Aorta (tissue), 5 donors: ENCODE data around the gene TSPAN18. TPM values are rescaled to one million over a fixed set of nuclear protein-coding genes. Genes with fewer than 3 reads are reported as not detected.

Experiments used
- ATAC-seq: fragments of 200-7000 bp; cut with Tn5 transposase; one replicate; pipeline ENCODE4 v1.9.1; 2022; ENCODE audit warnings: moderate library complexity; ENCODE audit not compliant: low FRiP score
- DNase-seq, 2 donors: peaks; one replicate each; pipeline ENCODE4 v3.0.0-alpha.2; 2020
- H3K27ac ChIP-seq, 2 donors: one replicate each; pipeline ENCODE4 v1.5.1; 2013; ENCODE audit warnings: low read length in 2 of 2, mild to moderate bottlenecking in 2 of 2, moderate library complexity in 2 of 2, control low read depth in 1 of 2, inconsistent platforms in 1 of 2, low read depth in 1 of 2
- H3K27me3 ChIP-seq, 2 donors: one replicate each; pipeline ENCODE4 v1.6.1; 2013; ENCODE audit warnings: control low read depth in 1 of 2, low read length in 1 of 2, mild to moderate bottlenecking in 1 of 2, moderate library complexity in 1 of 2; ENCODE audit not compliant: insufficient read depth in 2 of 2, control insufficient read depth in 1 of 2
- H3K36me3 ChIP-seq, 2 donors: one replicate each; pipeline ENCODE4 v1.6.1; 2013; ENCODE audit warnings: control low read depth in 1 of 2, low read length in 1 of 2, mild to moderate bottlenecking in 1 of 2; ENCODE audit not compliant: insufficient read depth in 2 of 2, control insufficient read depth in 1 of 2
- H3K4me1 ChIP-seq, 2 donors: one replicate each; pipeline ENCODE4 v1.6.1; 2013; ENCODE audit warnings: low read length in 2 of 2, control low read depth in 1 of 2, mild to moderate bottlenecking in 1 of 2, moderate library complexity in 1 of 2; ENCODE audit not compliant: insufficient read depth in 2 of 2, control insufficient read depth in 1 of 2
- H3K4me3 ChIP-seq, 2 donors: one replicate each; pipeline ENCODE4 v1.5.1; 2013; ENCODE audit warnings: low read length in 2 of 2, control low read depth in 1 of 2, mild to moderate bottlenecking in 1 of 2
- H3K9me3 ChIP-seq: one replicate; pipeline ENCODE4 v1.6.1; 2013; ENCODE audit warnings: mild to moderate bottlenecking, low read length; ENCODE audit not compliant: control insufficient read depth
- WGBS, 2 donors: extraction: QIAGEN DNeasy Blood & Tissue Kit; methylation state at CpG; one replicate each; pipeline ENCODE4 v1.1.7; 2013; 5-methylcytosine and 5-hydroxymethylcytosine counted together
- intact Hi-C, 2 donors: fragments of 100-400 bp; cut with DNase I; formaldehyde crosslinking; loops; one replicate each; pipeline versions ENCODE4 v1.14.2 to v1.15.0; 2022
- polyA plus RNA-seq, 2 donors: library from polyadenylated mRNA; stranded (reverse); fragments of 200-250 nt; gene quantifications; one replicate each; pipeline ENCODE4 v1.2.3, GENCODE V29; 2013
- total RNA-seq, 2 donors: library from RNA; stranded (reverse); fragmentation: NEBNext Ultra II Directional; extraction: Animal tissue kit (Norgen Biotek cat#: 25700); gene quantifications; one replicate each; pipeline ENCODE4 v1.2.1, GENCODE V29; 2021
- donor health status: healthy with polysubstance abuse.
- donor health status: Bipolar disorder and iron deficiency.
- donor health status: DM: no; HTN: no; CAD: no.
- donor health status: DM: no; HTN: no; CAD: no.
- donor health status: DM: yes; HTN: yes; CAD: no.

The TSPAN18 gene
- total and polyA plus RNA-seq, 4 donors: 1.0 to 44.9 (median 18.0) TPM

DNA sequence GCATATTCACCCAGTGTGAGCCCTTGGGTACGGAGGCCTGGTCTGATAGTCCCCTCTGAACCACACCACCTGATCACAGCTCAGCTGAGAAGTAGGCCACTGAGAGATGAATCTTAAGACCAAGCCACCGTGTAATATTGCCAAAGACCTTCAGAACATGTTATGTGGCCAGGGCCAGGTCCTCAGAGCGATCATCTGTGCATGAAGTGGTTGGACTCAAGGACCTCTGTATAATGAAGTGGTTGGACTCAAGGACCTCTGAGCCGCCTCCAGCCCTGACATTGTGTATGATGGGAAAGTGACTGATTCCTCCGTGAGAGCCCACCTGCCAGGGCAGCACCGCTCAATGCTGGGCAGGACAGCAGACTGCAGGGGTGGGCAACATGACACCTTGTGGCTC is 153.7 kb downstream of the TSPAN18 start:
- DNase-seq: no peak
- Histone ChIP-seq H3K36me3 (no peaks in the 10 kb centered on the region), H3K9me3 (no peaks in the 10 kb centered on the region), H3K27me3 (no peaks in the 10 kb centered on the region), H3K4me1 (no peaks in the 10 kb centered on the region), H3K27ac (no peak overlapping the region), H3K4me3 (no peak overlapping the region)
- intact Hi-C loops: no loop called here
- no peak for ATAC-seq
- WGBS, 2 donors: 91 to 94% methylated on average over 6 of the region's 6 CpGs

DNA sequence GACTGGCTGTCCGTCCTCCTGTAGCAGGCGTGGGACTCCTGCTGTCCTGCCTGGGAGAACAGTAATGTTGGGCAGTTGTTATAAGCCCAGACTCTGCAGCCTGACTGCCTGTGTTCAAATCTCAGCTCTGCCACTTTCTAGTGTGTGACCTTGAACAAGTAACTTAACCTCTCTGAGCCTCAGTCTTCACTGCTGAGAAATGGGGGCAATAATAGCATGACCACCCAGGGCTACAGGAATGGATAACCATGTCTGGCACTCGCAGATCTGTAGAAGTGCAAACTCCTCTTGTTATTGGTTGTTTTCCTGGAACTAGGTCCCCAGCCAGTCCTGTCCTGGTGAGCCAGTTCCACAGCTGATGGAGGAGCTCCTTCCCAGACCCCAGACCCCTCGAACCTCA is 154.2 kb downstream of the TSPAN18 start:
- no peaks in the 10 kb centered on the region for H3K27me3 ChIP-seq
- no peak overlapping the region for H3K27ac ChIP-seq
- no peak for DNase-seq
- no peak overlapping the region for H3K4me3 ChIP-seq
- H3K4me1 ChIP-seq: no peaks in the 10 kb centered on the region
- no peak for ATAC-seq
- intact Hi-C loops: no loop called here
- H3K36me3 ChIP-seq: no peaks in the 10 kb centered on the region
- WGBS, 2 donors: 93 to 94% methylated on average over 4 of the region's 4 CpGs
- no peaks in the 10 kb centered on the region for H3K9me3 ChIP-seq

DNA sequence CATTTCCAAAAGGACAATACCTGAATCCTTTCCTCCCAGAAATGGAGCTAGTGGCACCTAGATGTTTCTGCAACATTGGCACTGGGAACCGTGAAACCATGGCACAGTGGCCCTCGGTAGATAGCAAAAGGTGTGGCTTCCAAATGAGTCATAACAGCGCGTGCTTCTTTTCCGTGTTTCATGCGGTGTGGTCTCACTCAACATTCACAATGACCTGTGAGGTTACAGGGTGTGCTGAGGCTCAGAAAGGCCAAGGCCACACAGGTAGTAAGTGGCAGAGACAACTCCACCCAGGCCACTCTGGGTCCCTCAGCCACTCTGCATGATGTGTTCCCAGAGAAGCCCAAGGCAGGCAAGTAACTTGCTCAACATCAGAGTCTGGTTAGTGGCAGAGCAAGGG is 156.5 kb downstream of the TSPAN18 start:
- Histone ChIP-seq H3K4me1 (no peaks in the 10 kb centered on the region), H3K36me3 (no peaks in the 10 kb centered on the region), H3K4me3 (no peak overlapping the region), H3K27ac (no peak overlapping the region), H3K27me3 (no peaks in the 10 kb centered on the region), H3K9me3 (no peaks in the 10 kb centered on the region)
- intact Hi-C loops: no loop called here
- ATAC-seq (no peak), DNase-seq (no peak)
- WGBS, 2 donors: 87 to 90% methylated on average over 6 of the region's 6 CpGs

DNA sequence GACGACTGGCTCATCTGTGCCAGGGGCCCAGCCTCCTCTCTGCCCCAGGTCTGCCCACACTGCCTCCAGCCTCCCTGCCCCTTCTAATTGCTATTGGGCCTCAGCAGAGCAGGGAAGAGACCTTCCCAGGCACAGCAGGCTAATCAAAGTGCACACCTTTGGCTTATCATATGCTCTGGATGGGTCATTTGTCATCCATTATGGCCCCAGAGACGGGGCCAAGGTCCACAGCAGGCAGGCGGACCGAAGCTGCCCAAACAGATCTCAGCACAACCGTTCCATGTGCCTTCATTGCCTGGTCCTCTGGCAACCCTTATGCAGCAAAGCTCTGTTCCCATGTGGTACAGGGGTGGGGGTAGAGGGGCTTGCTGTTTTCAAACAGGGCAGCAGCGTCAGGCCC is 157.3 kb downstream of the TSPAN18 start:
- no peaks in the 10 kb centered on the region for H3K36me3 ChIP-seq
- ATAC-seq (no peak), DNase-seq (no peak)
- H3K9me3 ChIP-seq: no peaks in the 10 kb centered on the region
- WGBS, 2 donors: 94 to 97% methylated on average over 5 to 6 of the region's 6 CpGs
- H3K4me3 ChIP-seq: no peak overlapping the region
- no peaks in the 10 kb centered on the region for H3K4me1 ChIP-seq
- intact Hi-C loops: no loop called here
- H3K27ac ChIP-seq: no peak overlapping the region
- no peaks in the 10 kb centered on the region for H3K27me3 ChIP-seq

DNA sequence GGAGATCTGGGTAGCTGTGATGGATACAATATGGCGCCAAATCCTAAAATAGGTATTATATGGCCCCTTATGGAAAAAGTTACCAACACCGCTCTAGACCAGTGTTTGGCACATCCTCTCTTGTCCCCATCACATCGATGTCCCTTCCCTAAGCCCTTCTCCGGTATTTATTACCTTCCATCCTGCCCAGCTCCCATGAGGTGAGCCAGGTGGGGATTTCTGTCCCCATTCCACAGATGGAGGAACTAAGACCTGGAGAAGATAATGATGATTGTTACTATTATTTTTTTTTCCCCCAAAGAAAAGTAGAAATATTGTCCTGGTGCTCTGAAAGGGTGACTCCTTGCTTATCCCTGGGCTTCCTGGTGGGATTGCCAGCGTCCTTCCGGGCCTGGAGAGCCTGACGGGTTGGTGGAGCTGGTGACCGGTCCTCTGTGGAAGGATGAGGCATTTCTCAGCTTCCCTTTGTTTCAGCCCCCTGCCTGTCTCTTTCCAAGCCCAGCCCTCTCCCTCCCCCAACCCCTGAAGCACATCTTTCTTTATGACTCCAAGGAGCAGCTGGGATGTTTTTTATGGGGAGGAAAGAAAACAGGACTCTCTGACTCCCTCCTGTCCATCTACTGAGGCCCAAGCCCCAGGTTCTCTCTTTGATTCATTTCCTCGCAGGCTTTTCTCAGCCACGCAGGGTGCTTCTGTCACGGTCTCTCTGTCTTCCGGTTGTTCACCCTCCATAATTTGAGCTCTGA is 158.5 kb downstream of the TSPAN18 start:
- intact Hi-C loops: no loop called here

DNA sequence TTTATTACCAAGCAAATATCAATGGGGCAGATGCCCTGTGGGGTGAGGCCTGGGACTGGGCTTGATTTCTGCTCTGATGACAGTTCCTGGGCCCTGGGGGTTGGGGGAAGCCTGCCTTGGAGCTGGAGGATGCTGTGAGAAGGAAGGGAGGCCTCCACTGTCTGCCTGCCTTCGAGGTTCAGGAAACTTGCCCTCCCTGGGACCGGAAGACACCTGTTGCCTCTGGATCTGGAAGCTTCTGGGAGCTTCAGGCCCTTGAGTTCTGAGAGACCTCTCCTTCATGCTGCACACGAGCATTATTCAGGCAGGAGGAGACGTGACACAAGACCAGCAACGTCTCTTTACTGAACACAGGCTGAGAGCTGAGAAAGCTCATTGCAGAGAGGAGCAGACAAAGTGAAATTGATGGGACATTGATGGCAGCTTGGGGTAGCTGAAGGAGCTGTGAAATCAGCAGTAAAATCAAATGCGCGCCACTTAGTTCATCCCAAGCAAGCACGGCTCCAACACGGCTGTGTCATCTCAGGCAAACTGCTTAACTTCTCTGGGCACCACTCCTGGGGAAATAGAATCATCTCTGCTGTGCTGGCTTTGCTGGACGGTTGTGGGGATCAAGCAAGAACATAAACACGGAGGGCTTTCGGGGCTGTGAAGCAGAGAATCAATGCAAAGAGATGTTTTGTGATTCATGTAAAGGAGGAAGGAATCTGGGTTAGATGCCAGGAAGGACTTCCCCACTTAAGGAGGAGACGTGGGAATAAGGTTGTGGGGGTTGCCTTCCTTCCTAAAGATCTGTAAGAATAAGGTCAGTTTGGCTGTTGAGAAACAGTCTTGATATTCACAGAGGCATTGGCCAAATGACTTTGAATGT is 159.4 kb downstream of the TSPAN18 start:
- no peak overlapping the region for H3K4me3 ChIP-seq
- WGBS, 2 donors: 87 to 90% methylated on average over 13 of the region's 13 CpGs
- intact Hi-C loops: no loop called here
- no peak overlapping the region for H3K27ac ChIP-seq
- H3K4me1 ChIP-seq: no peaks in the 10 kb centered on the region
- no peak for ATAC-seq
- H3K36me3 ChIP-seq: no peaks in the 10 kb centered on the region
- no peak for DNase-seq
- no peaks in the 10 kb centered on the region for H3K27me3 ChIP-seq
- H3K9me3 ChIP-seq: no peaks in the 10 kb centered on the region

More for the DNA sequence above, 158.5 kb downstream of the TSPAN18 start:
- DNase-seq (no peak), ATAC-seq (no peak)
- Histone ChIP-seq H3K4me3 (no peak overlapping the region), H3K36me3 (no peaks in the 10 kb centered on the region), H3K9me3 (no peaks in the 10 kb centered on the region), H3K4me1 (no peaks in the 10 kb centered on the region), H3K27me3 (no peaks in the 10 kb centered on the region), H3K27ac (no peak overlapping the region)
- 96% methylated on average over 12 of the region's 12 CpGs for WGBS, 2 donors

DNA sequence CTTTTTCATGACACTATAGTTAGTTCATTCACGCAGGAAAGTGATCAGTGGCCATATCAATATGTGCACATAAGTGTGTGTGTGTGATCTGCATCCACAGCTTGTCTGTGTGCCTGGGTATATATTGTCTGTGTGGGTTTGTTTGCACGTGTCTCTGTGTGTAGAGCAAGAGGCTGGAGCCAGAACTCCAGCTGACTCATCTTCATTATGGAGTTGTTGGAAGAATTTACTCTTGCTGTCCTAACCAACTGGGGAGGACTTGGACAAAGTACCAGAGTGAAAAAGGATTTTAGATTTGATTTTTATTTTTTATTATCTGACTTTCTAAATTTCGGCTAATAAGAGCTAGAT is 160.0 kb downstream of the TSPAN18 start:
- H3K9me3 ChIP-seq: no peaks in the 10 kb centered on the region
- H3K27ac ChIP-seq: no peak overlapping the region
- no peak overlapping the region for H3K4me3 ChIP-seq
- intact Hi-C loops: no loop called here
- ATAC-seq (peak; percentile 19), DNase-seq (no peak)
- no peaks in the 10 kb centered on the region for H3K27me3 ChIP-seq
- no peaks in the 10 kb centered on the region for H3K4me1 ChIP-seq
- H3K36me3 ChIP-seq: no peaks in the 10 kb centered on the region
- WGBS, 2 donors: 72 to 77% methylated on average over 3 of the region's 3 CpGs

- DNase-seq: no peak
- Histone ChIP-seq H3K4me3 (no peak overlapping the region), H3K36me3 (no peaks in the 10 kb centered on the region), H3K27ac (no peak overlapping the region), H3K9me3 (no peaks in the 10 kb centered on the region), H3K27me3 (no peaks in the 10 kb centered on the region), H3K4me1 (no peaks in the 10 kb centered on the region)
- no peak for ATAC-seq
- intact Hi-C loops: no loop called here
- WGBS, 2 donors: 91% methylated on average over 3 of the region's 3 CpGs
These were observed 160.9 kb downstream of the TSPAN18 start for GRCh38 chr11:44887636-44888035.

DNA sequence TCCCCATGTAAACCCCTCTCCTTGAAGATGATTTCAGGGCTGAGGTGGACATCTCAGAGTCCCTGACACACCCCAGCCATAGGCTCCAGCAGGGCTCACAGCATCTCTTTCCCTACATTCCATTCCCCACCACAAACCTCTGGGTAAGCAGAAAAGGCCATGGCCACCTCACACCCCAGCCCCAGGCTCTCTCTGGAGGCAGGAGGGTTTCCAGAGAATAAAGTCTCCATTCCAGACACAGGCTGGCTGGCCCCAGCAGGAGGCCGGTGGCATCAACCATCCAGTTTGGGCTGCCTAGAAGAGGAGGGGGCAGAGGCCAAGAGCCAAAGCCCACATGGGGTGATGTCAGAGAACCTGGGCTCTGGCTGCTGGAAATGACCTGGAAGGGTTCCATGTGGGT is 162.5 kb downstream of the TSPAN18 start:
- Histone ChIP-seq H3K4me3 (no peak overlapping the region), H3K36me3 (no peaks in the 10 kb centered on the region), H3K27ac (no peak overlapping the region), H3K9me3 (no peaks in the 10 kb centered on the region), H3K4me1 (no peaks in the 10 kb centered on the region), H3K27me3 (no peaks in the 10 kb centered on the region)
- DNase-seq (no peak), ATAC-seq (no peak)
- 7 to 27% methylated on average over 1 of the region's 1 CpG for whole genome bisulfite sequencing, 2 donors
- intact Hi-C loops: no loop called here
